HEK293 (cell line): ENCODE measurements around the gene LRP8.
A peak's percentile ranks its signal among the peaks of the same experiment; 100 is the strongest.

Source experiments
- BCL11A ChIP-seq: fragments of 450-650 bp; formaldehyde crosslinking; IDR thresholded peaks from 2 replicates; pipeline ENCODE4 v1.5.1; 2016; ENCODE audit warnings: low read depth, missing biosample characterization, missing genetic modification characterization
- IKZF3 ChIP-seq: fragments of 450-650 bp; IDR thresholded peaks from 2 replicates; pipeline ENCODE4 v1.5.0; 2018; ENCODE audit warnings: missing biosample characterization, mild to moderate bottlenecking, missing genetic modification characterization, moderate library complexity
- TCF7L2 ChIP-seq: IDR thresholded peaks from 2 replicates; pipeline ENCODE4 v1.6.1; 2011; ENCODE audit warnings: low read depth, mild to moderate bottlenecking, inconsistent platforms, low read length, moderate library complexity, borderline replicate concordance
- ZEB2 ChIP-seq: fragments of 450-650 bp; formaldehyde crosslinking; IDR thresholded peaks from 2 replicates; pipeline ENCODE4 v1.5.1; 2016; ENCODE audit warnings: missing biosample characterization, missing genetic modification characterization
- ZFP69B ChIP-seq: fragments of 450-650 bp; formaldehyde crosslinking; IDR thresholded peaks from 2 replicates; pipeline ENCODE4 v1.5.1; 2016; ENCODE audit warnings: missing biosample characterization, missing genetic modification characterization
- ZNF121 ChIP-seq: fragments of 450-650 bp; formaldehyde crosslinking; IDR thresholded peaks from 2 replicates; pipeline ENCODE4 v1.5.1; 2016; ENCODE audit warnings: missing biosample characterization, missing genetic modification characterization
- ZNF140 ChIP-seq: fragments of 450-650 bp; formaldehyde crosslinking; IDR thresholded peaks from 2 replicates; pipeline ENCODE4 v1.5.1; 2016; ENCODE audit warnings: missing biosample characterization, missing genetic modification characterization
- ZNF157 ChIP-seq: fragments of 450-650 bp; formaldehyde crosslinking; IDR thresholded peaks from 2 replicates; pipeline ENCODE4 v1.5.1; 2016; ENCODE audit warnings: missing biosample characterization, missing genetic modification characterization
- ZNF175 ChIP-seq: fragments of 450-650 bp; formaldehyde crosslinking; IDR thresholded peaks from 2 replicates; pipeline ENCODE4 v1.5.1; 2016; ENCODE audit warnings: missing biosample characterization, missing genetic modification characterization
- ZNF211 ChIP-seq: fragments of 450-650 bp; formaldehyde crosslinking; IDR thresholded peaks from 2 replicates; pipeline ENCODE4 v1.5.1; 2016; ENCODE audit warnings: low read depth, missing biosample characterization, missing genetic modification characterization
- ZNF223 ChIP-seq: fragments of 450-650 bp; formaldehyde crosslinking; IDR thresholded peaks from 2 replicates; pipeline ENCODE4 v1.5.1; 2016; ENCODE audit warnings: missing biosample characterization, missing genetic modification characterization
- ZNF274 ChIP-seq, 2 experiments: fragments of 200-500 bp in 1 of 2; fragments of 450-650 bp in 1 of 2; sonication (Bioruptor generic) in 1 of 2; formaldehyde crosslinking in 1 of 2; IDR thresholded peaks; 2 replicates each; pipeline versions ENCODE4 v1.5.1 to v1.6.1; 2014 to 2016; ENCODE audit warnings: borderline replicate concordance in 1 of 2, inconsistent platforms in 1 of 2, low read length in 1 of 2, missing biosample characterization in 1 of 2, missing genetic modification characterization in 1 of 2
- ZNF302 ChIP-seq: fragments of 450-650 bp; formaldehyde crosslinking; IDR thresholded peaks from 2 replicates; pipeline ENCODE4 v1.5.1; 2016; ENCODE audit warnings: missing biosample characterization, missing genetic modification characterization, low read depth
- ZNF311 ChIP-seq: fragments of 450-650 bp; formaldehyde crosslinking; IDR thresholded peaks from 2 replicates; pipeline ENCODE4 v1.5.1; 2017; ENCODE audit warnings: missing biosample characterization, missing genetic modification characterization, borderline replicate concordance
- ZNF391 ChIP-seq: fragments of 450-650 bp; formaldehyde crosslinking; IDR thresholded peaks from 2 replicates; pipeline ENCODE4 v1.5.1; 2016; ENCODE audit warnings: low read depth, missing biosample characterization, missing genetic modification characterization, borderline replicate concordance
- ZNF394 ChIP-seq: fragments of 450-650 bp; formaldehyde crosslinking; IDR thresholded peaks from 2 replicates; pipeline ENCODE4 v1.5.1; 2016; ENCODE audit warnings: missing biosample characterization, missing genetic modification characterization, mild to moderate bottlenecking, moderate library complexity, borderline replicate concordance
- ZNF510 ChIP-seq: fragments of 450-650 bp; formaldehyde crosslinking; IDR thresholded peaks from 2 replicates; pipeline ENCODE4 v1.5.1; 2018; ENCODE audit warnings: mild to moderate bottlenecking, missing genetic modification characterization, missing biosample characterization; ENCODE audit not compliant: insufficient replicate concordance
- ZNF514 ChIP-seq: fragments of 450-650 bp; formaldehyde crosslinking; IDR thresholded peaks from 2 replicates; pipeline ENCODE4 v1.5.1; 2016; ENCODE audit warnings: missing biosample characterization, missing genetic modification characterization
- ZNF521 ChIP-seq: fragments of 450-650 bp; formaldehyde crosslinking; IDR thresholded peaks from 2 replicates; pipeline ENCODE4 v1.5.1; 2017; ENCODE audit warnings: missing biosample characterization, mild to moderate bottlenecking, missing genetic modification characterization
- ZNF623 ChIP-seq: fragments of 450-650 bp; formaldehyde crosslinking; IDR thresholded peaks from 2 replicates; pipeline ENCODE4 v1.5.1; 2016; ENCODE audit warnings: missing biosample characterization, missing genetic modification characterization
- ZNF654 ChIP-seq: fragments of 450-650 bp; formaldehyde crosslinking; IDR thresholded peaks from 2 replicates; pipeline ENCODE4 v1.5.1; 2016; ENCODE audit warnings: low read depth, missing biosample characterization, missing genetic modification characterization
- ZNF777 ChIP-seq: fragments of 450-650 bp; formaldehyde crosslinking; IDR thresholded peaks from 2 replicates; pipeline ENCODE4 v1.5.1; 2017; ENCODE audit warnings: missing biosample characterization, missing genetic modification characterization, borderline replicate concordance
- TF ChIP-seq, protein P1 (sequence below): fragments of 450-650 bp; formaldehyde crosslinking; IDR thresholded peaks from 2 replicates; pipeline ENCODE4 v1.5.1; 2017; ENCODE audit warnings: missing biosample characterization, missing genetic modification characterization
- TF ChIP-seq, protein P2 (sequence below): fragments of 450-650 bp; formaldehyde crosslinking; IDR thresholded peaks from 2 replicates; pipeline ENCODE4 v1.5.1; 2016; ENCODE audit warnings: missing biosample characterization, missing genetic modification characterization, low read depth
- TF ChIP-seq, protein P3 (sequence below): fragments of 450-650 bp; IDR thresholded peaks from 2 replicates; pipeline ENCODE4 v1.5.1; 2018; ENCODE audit warnings: missing biosample characterization, mild to moderate bottlenecking, missing genetic modification characterization
- TF ChIP-seq, protein P4 (sequence below): fragments of 450-650 bp; formaldehyde crosslinking; IDR thresholded peaks from 2 replicates; pipeline ENCODE4 v1.5.1; 2016; ENCODE audit warnings: missing biosample characterization, missing genetic modification characterization
- TF ChIP-seq, protein P5 (sequence below): sonication (generic); formaldehyde crosslinking; IDR thresholded peaks from 2 replicates; pipeline ENCODE4 v1.8.1; 2022; ENCODE audit warnings: mild to moderate bottlenecking, moderate library complexity, missing genetic modification reagents
- TF ChIP-seq, protein P6 (sequence below): fragments of 450-650 bp; formaldehyde crosslinking; IDR thresholded peaks from 2 replicates; pipeline ENCODE4 v1.5.1; 2016; ENCODE audit warnings: missing biosample characterization, missing genetic modification characterization, low read depth

Gene LRP8

DNA sequence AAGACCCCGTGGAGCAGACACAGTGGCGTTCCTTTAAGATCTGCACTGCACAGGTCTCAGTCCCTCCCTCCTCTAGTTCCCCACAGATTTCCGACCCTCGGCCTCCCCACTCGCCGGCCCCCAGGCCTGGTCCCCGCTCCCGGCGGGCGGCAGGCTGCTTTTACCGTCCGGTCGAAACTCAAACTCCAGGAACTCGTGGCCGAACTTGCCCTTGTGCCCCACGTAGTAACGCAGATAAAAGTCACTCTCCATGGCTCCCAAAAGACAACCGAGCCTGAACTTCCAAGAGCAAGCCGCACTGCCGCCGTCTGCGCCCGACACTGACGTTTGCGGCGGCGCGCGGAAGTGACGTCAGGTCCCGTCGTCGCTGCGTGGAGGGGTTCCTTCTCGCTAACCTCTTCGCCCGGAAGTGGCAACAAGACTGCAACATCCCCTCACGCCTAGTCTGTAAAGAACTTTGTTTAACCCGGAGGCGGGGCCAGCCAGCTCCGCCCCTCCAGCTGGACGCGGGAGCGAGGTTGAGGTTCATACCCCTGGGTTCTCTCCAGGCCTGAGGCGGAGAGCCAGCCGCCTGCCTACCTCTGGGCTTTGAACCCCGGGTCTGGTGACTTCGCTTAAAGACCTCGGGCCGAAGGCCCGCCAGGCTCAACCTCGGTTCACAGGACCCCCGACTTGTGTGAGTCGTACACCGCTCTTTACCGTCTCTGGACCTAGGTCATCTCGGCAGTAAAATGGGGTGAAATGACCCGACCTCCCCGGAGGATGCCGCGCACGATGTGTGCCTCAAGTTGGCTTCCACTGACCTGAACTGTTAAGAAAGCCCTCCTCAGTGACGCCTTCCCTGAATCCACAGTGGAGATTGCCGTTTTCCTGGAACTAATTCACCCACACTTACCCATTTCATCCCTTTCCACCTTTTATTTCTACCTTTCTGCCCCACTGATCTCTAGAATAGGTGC lies 89.4 kb downstream of the LRP8 start, which contains the start of gene MAGOH (continued):
- TF ChIP-seq ZNF514 = no peak
- TF ChIP-seq, protein P1, sequence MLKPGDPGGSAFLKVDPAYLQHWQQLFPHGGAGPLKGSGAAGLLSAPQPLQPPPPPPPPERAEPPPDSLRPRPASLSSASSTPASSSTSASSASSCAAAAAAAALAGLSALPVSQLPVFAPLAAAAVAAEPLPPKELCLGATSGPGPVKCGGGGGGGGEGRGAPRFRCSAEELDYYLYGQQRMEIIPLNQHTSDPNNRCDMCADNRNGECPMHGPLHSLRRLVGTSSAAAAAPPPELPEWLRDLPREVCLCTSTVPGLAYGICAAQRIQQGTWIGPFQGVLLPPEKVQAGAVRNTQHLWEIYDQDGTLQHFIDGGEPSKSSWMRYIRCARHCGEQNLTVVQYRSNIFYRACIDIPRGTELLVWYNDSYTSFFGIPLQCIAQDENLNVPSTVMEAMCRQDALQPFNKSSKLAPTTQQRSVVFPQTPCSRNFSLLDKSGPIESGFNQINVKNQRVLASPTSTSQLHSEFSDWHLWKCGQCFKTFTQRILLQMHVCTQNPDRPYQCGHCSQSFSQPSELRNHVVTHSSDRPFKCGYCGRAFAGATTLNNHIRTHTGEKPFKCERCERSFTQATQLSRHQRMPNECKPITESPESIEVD (tag by site-specific recombination) = no peak
- TF ChIP-seq, protein P2, sequence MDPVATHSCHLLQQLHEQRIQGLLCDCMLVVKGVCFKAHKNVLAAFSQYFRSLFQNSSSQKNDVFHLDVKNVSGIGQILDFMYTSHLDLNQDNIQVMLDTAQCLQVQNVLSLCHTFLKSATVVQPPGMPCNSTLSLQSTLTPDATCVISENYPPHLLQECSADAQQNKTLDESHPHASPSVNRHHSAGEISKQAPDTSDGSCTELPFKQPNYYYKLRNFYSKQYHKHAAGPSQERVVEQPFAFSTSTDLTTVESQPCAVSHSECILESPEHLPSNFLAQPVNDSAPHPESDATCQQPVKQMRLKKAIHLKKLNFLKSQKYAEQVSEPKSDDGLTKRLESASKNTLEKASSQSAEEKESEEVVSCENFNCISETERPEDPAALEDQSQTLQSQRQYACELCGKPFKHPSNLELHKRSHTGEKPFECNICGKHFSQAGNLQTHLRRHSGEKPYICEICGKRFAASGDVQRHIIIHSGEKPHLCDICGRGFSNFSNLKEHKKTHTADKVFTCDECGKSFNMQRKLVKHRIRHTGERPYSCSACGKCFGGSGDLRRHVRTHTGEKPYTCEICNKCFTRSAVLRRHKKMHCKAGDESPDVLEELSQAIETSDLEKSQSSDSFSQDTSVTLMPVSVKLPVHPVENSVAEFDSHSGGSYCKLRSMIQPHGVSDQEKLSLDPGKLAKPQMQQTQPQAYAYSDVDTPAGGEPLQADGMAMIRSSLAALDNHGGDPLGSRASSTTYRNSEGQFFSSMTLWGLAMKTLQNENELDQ (tag by site-specific recombination) = no peak
- TF ChIP-seq ZEB2 (tag by site-specific recombination) = no peak
- TF ChIP-seq ZNF623 (tag by site-specific recombination) = no peak
- no peak for TF ChIP-seq ZNF274 (IDR thresholded peaks at IDR 0.05; ENCODE audit: low read length)
- no peak for TF ChIP-seq ZNF274 (tag by site-specific recombination; IDR thresholded peaks at IDR 0.05; ENCODE audit: borderline replicate concordance)
- no peak for TF ChIP-seq ZNF311 (tag by site-specific recombination)
- TF ChIP-seq ZNF140 (tag by site-specific recombination) = no peak
- TF ChIP-seq TCF7L2 = peak; percentile 71; the same call in 1 of the 2 replicates
- no peak for TF ChIP-seq BCL11A (tag by site-specific recombination)
- no peak for TF ChIP-seq ZNF157 (tag by site-specific recombination)
- TF ChIP-seq IKZF3 (tag by site-specific recombination) = no peak
- TF ChIP-seq, protein P3, sequence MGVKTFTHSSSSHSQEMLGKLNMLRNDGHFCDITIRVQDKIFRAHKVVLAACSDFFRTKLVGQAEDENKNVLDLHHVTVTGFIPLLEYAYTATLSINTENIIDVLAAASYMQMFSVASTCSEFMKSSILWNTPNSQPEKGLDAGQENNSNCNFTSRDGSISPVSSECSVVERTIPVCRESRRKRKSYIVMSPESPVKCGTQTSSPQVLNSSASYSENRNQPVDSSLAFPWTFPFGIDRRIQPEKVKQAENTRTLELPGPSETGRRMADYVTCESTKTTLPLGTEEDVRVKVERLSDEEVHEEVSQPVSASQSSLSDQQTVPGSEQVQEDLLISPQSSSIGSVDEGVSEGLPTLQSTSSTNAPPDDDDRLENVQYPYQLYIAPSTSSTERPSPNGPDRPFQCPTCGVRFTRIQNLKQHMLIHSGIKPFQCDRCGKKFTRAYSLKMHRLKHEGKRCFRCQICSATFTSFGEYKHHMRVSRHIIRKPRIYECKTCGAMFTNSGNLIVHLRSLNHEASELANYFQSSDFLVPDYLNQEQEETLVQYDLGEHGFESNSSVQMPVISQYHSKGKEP (tag by site-specific recombination) = 0 out of 2 replicates have a peak, but pooled peaks have one; percentile 20
- TF ChIP-seq, protein P4, sequence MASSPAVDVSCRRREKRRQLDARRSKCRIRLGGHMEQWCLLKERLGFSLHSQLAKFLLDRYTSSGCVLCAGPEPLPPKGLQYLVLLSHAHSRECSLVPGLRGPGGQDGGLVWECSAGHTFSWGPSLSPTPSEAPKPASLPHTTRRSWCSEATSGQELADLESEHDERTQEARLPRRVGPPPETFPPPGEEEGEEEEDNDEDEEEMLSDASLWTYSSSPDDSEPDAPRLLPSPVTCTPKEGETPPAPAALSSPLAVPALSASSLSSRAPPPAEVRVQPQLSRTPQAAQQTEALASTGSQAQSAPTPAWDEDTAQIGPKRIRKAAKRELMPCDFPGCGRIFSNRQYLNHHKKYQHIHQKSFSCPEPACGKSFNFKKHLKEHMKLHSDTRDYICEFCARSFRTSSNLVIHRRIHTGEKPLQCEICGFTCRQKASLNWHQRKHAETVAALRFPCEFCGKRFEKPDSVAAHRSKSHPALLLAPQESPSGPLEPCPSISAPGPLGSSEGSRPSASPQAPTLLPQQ = 0 out of 2 replicates have a peak, but pooled peaks have one; percentile 72
- TF ChIP-seq ZNF521 (tag by site-specific recombination) = no peak
- no peak for TF ChIP-seq ZNF302 (tag by site-specific recombination)
- no peak for TF ChIP-seq ZNF391 (tag by site-specific recombination)
- no peak for TF ChIP-seq ZNF223 (tag by site-specific recombination)
- TF ChIP-seq ZNF510 (tag by site-specific recombination) = no peak
- TF ChIP-seq ZNF654 (tag by site-specific recombination) = no peak
- peak; percentile 25; the same call in 1 of the 2 replicates for TF ChIP-seq ZNF394 (tag by site-specific recombination)
- TF ChIP-seq ZNF121 (tag by site-specific recombination) = no peak
- TF ChIP-seq ZNF777 (tag by site-specific recombination) = no peak
- TF ChIP-seq, protein P5, sequence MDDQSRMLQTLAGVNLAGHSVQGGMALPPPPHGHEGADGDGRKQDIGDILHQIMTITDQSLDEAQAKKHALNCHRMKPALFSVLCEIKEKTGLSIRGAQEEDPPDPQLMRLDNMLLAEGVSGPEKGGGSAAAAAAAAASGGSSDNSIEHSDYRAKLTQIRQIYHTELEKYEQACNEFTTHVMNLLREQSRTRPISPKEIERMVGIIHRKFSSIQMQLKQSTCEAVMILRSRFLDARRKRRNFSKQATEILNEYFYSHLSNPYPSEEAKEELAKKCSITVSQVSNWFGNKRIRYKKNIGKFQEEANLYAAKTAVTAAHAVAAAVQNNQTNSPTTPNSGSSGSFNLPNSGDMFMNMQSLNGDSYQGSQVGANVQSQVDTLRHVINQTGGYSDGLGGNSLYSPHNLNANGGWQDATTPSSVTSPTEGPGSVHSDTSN = peak; percentile 79
- no peak for TF ChIP-seq ZFP69B (tag by site-specific recombination)
- no peak for TF ChIP-seq ZNF175 (tag by site-specific recombination)
- TF ChIP-seq, protein P6, sequence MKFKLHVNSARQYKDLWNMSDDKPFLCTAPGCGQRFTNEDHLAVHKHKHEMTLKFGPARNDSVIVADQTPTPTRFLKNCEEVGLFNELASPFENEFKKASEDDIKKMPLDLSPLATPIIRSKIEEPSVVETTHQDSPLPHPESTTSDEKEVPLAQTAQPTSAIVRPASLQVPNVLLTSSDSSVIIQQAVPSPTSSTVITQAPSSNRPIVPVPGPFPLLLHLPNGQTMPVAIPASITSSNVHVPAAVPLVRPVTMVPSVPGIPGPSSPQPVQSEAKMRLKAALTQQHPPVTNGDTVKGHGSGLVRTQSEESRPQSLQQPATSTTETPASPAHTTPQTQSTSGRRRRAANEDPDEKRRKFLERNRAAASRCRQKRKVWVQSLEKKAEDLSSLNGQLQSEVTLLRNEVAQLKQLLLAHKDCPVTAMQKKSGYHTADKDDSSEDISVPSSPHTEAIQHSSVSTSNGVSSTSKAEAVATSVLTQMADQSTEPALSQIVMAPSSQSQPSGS (tag by site-specific recombination) = peak; percentile 96
- TF ChIP-seq ZNF211 (tag by site-specific recombination) = no peak
